ENCODE results near the gene BMP5. TPM values are rescaled to one million over a fixed set of nuclear protein-coding genes. Genes with fewer than 3 reads are reported as not detected.

The BMP5 gene
- total RNA-seq, 2 experiments from 2014 or later, result not detected

- H3K27ac Mint-ChIP-seq, result no peak overlapping the region
- H3K4me1 Mint-ChIP-seq, result no peaks in the 10 kb centered on the region
- POLR2A ChIA-PET, result no interaction called here
- H3K4me3 Mint-ChIP-seq, result no peak overlapping the region
- no peaks in the 10 kb centered on the region for H3K36me3 Mint-ChIP-seq
- no peaks in the 10 kb centered on the region for H3K27me3 Mint-ChIP-seq
- ATAC-seq (ENCODE audit: low read depth), result no peak
- DNase-seq, result no peak
- no peaks in the 10 kb centered on the region for H3K9me3 Mint-ChIP-seq
Observed at GRCh38 chr6:55853008-55854001, 22.1 kb downstream of the BMP5 start.

GRCh38 chr6:55841341-55841740 lies 34.0 kb downstream of the BMP5 start:
- H3K36me3 Mint-ChIP-seq, result no peaks in the 10 kb centered on the region
- ATAC-seq (ENCODE audit: low read depth), result no peak
- peaks cover 7% of the 10 kb centered on the region for H3K9me3 Mint-ChIP-seq
- H3K27me3 Mint-ChIP-seq, result no peaks in the 10 kb centered on the region
- no peak overlapping the region for H3K27ac Mint-ChIP-seq
- H3K4me1 Mint-ChIP-seq, result no peaks in the 10 kb centered on the region
- no peak for DNase-seq
- no peak overlapping the region for H3K4me3 Mint-ChIP-seq
- POLR2A ChIA-PET, result no interaction called here

- POLR2A ChIA-PET, result no interaction called here
- H3K27me3 Mint-ChIP-seq, result no peaks in the 10 kb centered on the region
- H3K36me3 Mint-ChIP-seq, result no peaks in the 10 kb centered on the region
- no peaks in the 10 kb centered on the region for H3K4me1 Mint-ChIP-seq
- ATAC-seq (ENCODE audit: low read depth) (no peak), DNase-seq (no peak)
- H3K9me3 Mint-ChIP-seq, result peaks cover 5% of the 10 kb centered on the region
- H3K27ac Mint-ChIP-seq, result no peak overlapping the region
- H3K4me3 Mint-ChIP-seq, result no peak overlapping the region
Observed at GRCh38 chr6:55839080-55839479, 36.3 kb downstream of the BMP5 start.

GRCh38 chr6:55836945-55837344 lies 38.4 kb downstream of the BMP5 start:
- ATAC-seq (ENCODE audit: low read depth) (no peak), DNase-seq (no peak)
- H3K4me1 Mint-ChIP-seq, result no peaks in the 10 kb centered on the region
- H3K27me3 Mint-ChIP-seq, result no peaks in the 10 kb centered on the region
- POLR2A ChIA-PET, result no interaction called here
- H3K9me3 Mint-ChIP-seq, result peaks cover 5% of the 10 kb centered on the region
- no peak overlapping the region for H3K27ac Mint-ChIP-seq
- H3K36me3 Mint-ChIP-seq, result no peaks in the 10 kb centered on the region
- H3K4me3 Mint-ChIP-seq, result no peak overlapping the region

- POLR2A ChIA-PET, result no interaction called here
- no peak for DNase-seq
- no peaks in the 10 kb centered on the region for H3K27me3 Mint-ChIP-seq
- peaks cover 6% of the 10 kb centered on the region for H3K9me3 Mint-ChIP-seq
- no peak overlapping the region for H3K4me3 Mint-ChIP-seq
- no peaks in the 10 kb centered on the region for H3K36me3 Mint-ChIP-seq
- no peaks in the 10 kb centered on the region for H3K4me1 Mint-ChIP-seq
- H3K27ac Mint-ChIP-seq, result no peak overlapping the region
- no peak for ATAC-seq (ENCODE audit: low read depth)
Observed at GRCh38 chr6:55836481-55836880, 38.9 kb downstream of the BMP5 start.

- no peak for ATAC-seq (ENCODE audit: low read depth)
- Mint-ChIP-seq H3K36me3 (no peaks in the 10 kb centered on the region), H3K4me3 (no peak overlapping the region), H3K4me1 (no peaks in the 10 kb centered on the region), H3K27ac (no peak overlapping the region), H3K9me3 (peaks cover 4% of the 10 kb centered on the region), H3K27me3 (no peaks in the 10 kb centered on the region)
- DNase-seq, result no peak
- POLR2A ChIA-PET, result no interaction called here
Observed at GRCh38 chr6:55835220-55835619, 40.2 kb downstream of the BMP5 start.

GRCh38 chr6:55833284-55833683 lies 42.1 kb downstream of the BMP5 start:
- peaks cover 4% of the 10 kb centered on the region for H3K9me3 Mint-ChIP-seq
- H3K36me3 Mint-ChIP-seq, result no peaks in the 10 kb centered on the region
- ATAC-seq (ENCODE audit: low read depth) (no peak), DNase-seq (no peak)
- POLR2A ChIA-PET, result no interaction called here
- H3K4me1 Mint-ChIP-seq, result no peaks in the 10 kb centered on the region
- H3K4me3 Mint-ChIP-seq, result no peak overlapping the region
- H3K27me3 Mint-ChIP-seq, result no peaks in the 10 kb centered on the region
- H3K27ac Mint-ChIP-seq, result no peak overlapping the region

- H3K4me1 Mint-ChIP-seq, result no peaks in the 10 kb centered on the region
- H3K27me3 Mint-ChIP-seq, result no peaks in the 10 kb centered on the region
- no peak for ATAC-seq (ENCODE audit: low read depth)
- DNase-seq, result no peak
- POLR2A ChIA-PET, result no interaction called here
- no peak overlapping the region for H3K4me3 Mint-ChIP-seq
- no peak overlapping the region for H3K27ac Mint-ChIP-seq
- peaks cover 1% of the 10 kb centered on the region for H3K9me3 Mint-ChIP-seq
- H3K36me3 Mint-ChIP-seq, result no peaks in the 10 kb centered on the region
Observed at GRCh38 chr6:55827818-55828522, 47.4 kb downstream of the BMP5 start.

- POLR2A ChIA-PET, result no interaction called here
- Mint-ChIP-seq H3K9me3 (peaks cover 1% of the 10 kb centered on the region), H3K27me3 (no peaks in the 10 kb centered on the region), H3K4me1 (no peaks in the 10 kb centered on the region), H3K4me3 (no peak overlapping the region), H3K27ac (no peak overlapping the region), H3K36me3 (no peaks in the 10 kb centered on the region)
- ATAC-seq (ENCODE audit: low read depth) (no peak), DNase-seq (no peak)
Observed at GRCh38 chr6:55826941-55827340, 48.4 kb downstream of the BMP5 start.

- Mint-ChIP-seq H3K4me1 (no peaks in the 10 kb centered on the region), H3K27me3 (no peaks in the 10 kb centered on the region), H3K4me3 (no peak overlapping the region), H3K9me3 (no peaks in the 10 kb centered on the region), H3K36me3 (no peaks in the 10 kb centered on the region), H3K27ac (no peak overlapping the region)
- POLR2A ChIA-PET, result no interaction called here
- DNase-seq, result no peak
- ATAC-seq (ENCODE audit: low read depth), result no peak
Observed at GRCh38 chr6:55825402-55826051, 49.9 kb downstream of the BMP5 start.

GRCh38 chr6:55822815-55823214 lies 52.6 kb downstream of the BMP5 start:
- DNase-seq (no peak), ATAC-seq (ENCODE audit: low read depth) (no peak)
- POLR2A ChIA-PET, result no interaction called here
- Mint-ChIP-seq H3K4me3 (no peak overlapping the region), H3K36me3 (no peaks in the 10 kb centered on the region), H3K9me3 (no peaks in the 10 kb centered on the region), H3K4me1 (no peaks in the 10 kb centered on the region), H3K27me3 (no peaks in the 10 kb centered on the region), H3K27ac (no peak overlapping the region)

- Mint-ChIP-seq H3K9me3 (no peaks in the 10 kb centered on the region), H3K27me3 (no peaks in the 10 kb centered on the region), H3K36me3 (no peaks in the 10 kb centered on the region), H3K4me1 (no peaks in the 10 kb centered on the region), H3K27ac (no peak overlapping the region), H3K4me3 (no peak overlapping the region)
- POLR2A ChIA-PET, result no interaction called here
- DNase-seq, result no peak
- ATAC-seq (ENCODE audit: low read depth), result no peak
Observed at GRCh38 chr6:55822005-55822404, 53.4 kb downstream of the BMP5 start.

GRCh38 chr6:55820696-55821095 lies 54.7 kb downstream of the BMP5 start:
- Mint-ChIP-seq H3K9me3 (no peaks in the 10 kb centered on the region), H3K4me3 (no peak overlapping the region), H3K27me3 (no peaks in the 10 kb centered on the region), H3K36me3 (no peaks in the 10 kb centered on the region), H3K27ac (no peak overlapping the region), H3K4me1 (no peaks in the 10 kb centered on the region)
- ATAC-seq (ENCODE audit: low read depth) (no peak), DNase-seq (no peak)
- POLR2A ChIA-PET, result no interaction called here

GRCh38 chr6:55819811-55820210 lies 55.6 kb downstream of the BMP5 start:
- Mint-ChIP-seq H3K36me3 (no peaks in the 10 kb centered on the region), H3K4me1 (no peaks in the 10 kb centered on the region), H3K27me3 (no peaks in the 10 kb centered on the region), H3K4me3 (no peak overlapping the region), H3K9me3 (no peaks in the 10 kb centered on the region), H3K27ac (no peak overlapping the region)
- POLR2A ChIA-PET, result no interaction called here
- no peak for DNase-seq
- ATAC-seq (ENCODE audit: low read depth), result no peak

All from activated naive CD8-positive, alpha-beta T cell treated with anti-CD3 and anti-CD28 coated beads, Interleukin-2, amount 10 ng/mL, durations not matched to agents 7 days and 5 days (primary cell).